Measurements from ENCODE around the gene PPP3R2.

DNA sequence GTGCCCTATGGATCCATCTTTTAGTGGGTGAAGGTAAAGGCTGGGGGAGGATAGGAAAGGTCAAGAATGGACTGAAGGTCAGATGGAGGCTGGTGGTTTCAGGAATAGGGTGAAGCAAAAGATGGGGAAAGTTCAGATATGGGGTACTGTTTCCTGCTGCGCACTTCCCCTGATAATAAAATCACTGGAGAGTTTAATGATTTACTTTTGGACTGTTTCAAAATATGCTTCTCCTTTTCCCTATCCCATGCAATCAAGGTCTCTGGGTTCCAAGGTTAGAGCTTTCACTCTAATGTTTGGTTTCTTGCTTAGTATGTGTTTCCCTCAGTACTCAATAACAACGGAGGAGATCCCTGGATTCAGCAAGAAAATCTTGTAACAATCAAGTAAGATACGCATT, 10.8 kb upstream of the PPP3R2 start:
- TF ChIP-seq, protein P1, sequence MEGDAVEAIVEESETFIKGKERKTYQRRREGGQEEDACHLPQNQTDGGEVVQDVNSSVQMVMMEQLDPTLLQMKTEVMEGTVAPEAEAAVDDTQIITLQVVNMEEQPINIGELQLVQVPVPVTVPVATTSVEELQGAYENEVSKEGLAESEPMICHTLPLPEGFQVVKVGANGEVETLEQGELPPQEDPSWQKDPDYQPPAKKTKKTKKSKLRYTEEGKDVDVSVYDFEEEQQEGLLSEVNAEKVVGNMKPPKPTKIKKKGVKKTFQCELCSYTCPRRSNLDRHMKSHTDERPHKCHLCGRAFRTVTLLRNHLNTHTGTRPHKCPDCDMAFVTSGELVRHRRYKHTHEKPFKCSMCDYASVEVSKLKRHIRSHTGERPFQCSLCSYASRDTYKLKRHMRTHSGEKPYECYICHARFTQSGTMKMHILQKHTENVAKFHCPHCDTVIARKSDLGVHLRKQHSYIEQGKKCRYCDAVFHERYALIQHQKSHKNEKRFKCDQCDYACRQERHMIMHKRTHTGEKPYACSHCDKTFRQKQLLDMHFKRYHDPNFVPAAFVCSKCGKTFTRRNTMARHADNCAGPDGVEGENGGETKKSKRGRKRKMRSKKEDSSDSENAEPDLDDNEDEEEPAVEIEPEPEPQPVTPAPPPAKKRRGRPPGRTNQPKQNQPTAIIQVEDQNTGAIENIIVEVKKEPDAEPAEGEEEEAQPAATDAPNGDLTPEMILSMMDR (conservative IDR thresholded peaks at IDR 0.05; ENCODE audit: low read depth in 2 of 2), result no peak
- TF ChIP-seq EZH2phosphoT487 (IDR thresholded peaks at IDR 0.05; ENCODE audit: unreplicated experiment) (no peak), CREB1 (CRISPR knock-in tag; IDR thresholded peaks at IDR 0.05; ENCODE audit: low read depth) (no peak), JUNB (IDR thresholded peaks at IDR 0.05; ENCODE audit: unreplicated experiment) (no peak), POLR2AphosphoS5 (IDR thresholded peaks at IDR 0.05; ENCODE audit: low read depth) (no peak), EZH2 (IDR thresholded peaks at IDR 0.05; ENCODE audit: low read depth, unreplicated experiment) (no peak), NANOG (IDR thresholded peaks at IDR 0.05; ENCODE audit: borderline replicate concordance) (no peak)
- TF ChIP-seq, protein P2, sequence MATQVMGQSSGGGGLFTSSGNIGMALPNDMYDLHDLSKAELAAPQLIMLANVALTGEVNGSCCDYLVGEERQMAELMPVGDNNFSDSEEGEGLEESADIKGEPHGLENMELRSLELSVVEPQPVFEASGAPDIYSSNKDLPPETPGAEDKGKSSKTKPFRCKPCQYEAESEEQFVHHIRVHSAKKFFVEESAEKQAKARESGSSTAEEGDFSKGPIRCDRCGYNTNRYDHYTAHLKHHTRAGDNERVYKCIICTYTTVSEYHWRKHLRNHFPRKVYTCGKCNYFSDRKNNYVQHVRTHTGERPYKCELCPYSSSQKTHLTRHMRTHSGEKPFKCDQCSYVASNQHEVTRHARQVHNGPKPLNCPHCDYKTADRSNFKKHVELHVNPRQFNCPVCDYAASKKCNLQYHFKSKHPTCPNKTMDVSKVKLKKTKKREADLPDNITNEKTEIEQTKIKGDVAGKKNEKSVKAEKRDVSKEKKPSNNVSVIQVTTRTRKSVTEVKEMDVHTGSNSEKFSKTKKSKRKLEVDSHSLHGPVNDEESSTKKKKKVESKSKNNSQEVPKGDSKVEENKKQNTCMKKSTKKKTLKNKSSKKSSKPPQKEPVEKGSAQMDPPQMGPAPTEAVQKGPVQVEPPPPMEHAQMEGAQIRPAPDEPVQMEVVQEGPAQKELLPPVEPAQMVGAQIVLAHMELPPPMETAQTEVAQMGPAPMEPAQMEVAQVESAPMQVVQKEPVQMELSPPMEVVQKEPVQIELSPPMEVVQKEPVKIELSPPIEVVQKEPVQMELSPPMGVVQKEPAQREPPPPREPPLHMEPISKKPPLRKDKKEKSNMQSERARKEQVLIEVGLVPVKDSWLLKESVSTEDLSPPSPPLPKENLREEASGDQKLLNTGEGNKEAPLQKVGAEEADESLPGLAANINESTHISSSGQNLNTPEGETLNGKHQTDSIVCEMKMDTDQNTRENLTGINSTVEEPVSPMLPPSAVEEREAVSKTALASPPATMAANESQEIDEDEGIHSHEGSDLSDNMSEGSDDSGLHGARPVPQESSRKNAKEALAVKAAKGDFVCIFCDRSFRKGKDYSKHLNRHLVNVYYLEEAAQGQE (IDR thresholded peaks at IDR 0.05; ENCODE audit: unreplicated experiment), result no peak
- TF ChIP-seq, protein P3, sequence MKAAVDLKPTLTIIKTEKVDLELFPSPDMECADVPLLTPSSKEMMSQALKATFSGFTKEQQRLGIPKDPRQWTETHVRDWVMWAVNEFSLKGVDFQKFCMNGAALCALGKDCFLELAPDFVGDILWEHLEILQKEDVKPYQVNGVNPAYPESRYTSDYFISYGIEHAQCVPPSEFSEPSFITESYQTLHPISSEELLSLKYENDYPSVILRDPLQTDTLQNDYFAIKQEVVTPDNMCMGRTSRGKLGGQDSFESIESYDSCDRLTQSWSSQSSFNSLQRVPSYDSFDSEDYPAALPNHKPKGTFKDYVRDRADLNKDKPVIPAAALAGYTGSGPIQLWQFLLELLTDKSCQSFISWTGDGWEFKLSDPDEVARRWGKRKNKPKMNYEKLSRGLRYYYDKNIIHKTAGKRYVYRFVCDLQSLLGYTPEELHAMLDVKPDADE (IDR thresholded peaks at IDR 0.05), result no peak
